A549 treated with AZD9567 at 1 μM for 4 hours (cell line): ENCODE results near the gene ZNF695. TPM values are rescaled to one million over a fixed set of nuclear protein-coding genes. Genes with fewer than 3 reads are reported as not detected.

Source experiments
- total RNA-seq: library from RNA; stranded (reverse); fragments of 200-300 nt; extraction: Qiagen RNA extraction; gene quantifications from 5 replicates; pipeline ENCODE4 v1.2.3, GENCODE V29; 2022; ENCODE audit not compliant: insufficient read depth

Gene ZNF695
- 2.7 to 7.0 TPM (median 3.1 TPM) in 5 replicates for total RNA-seq

GRCh38 chr1:247007511-247008405, at the start of gene ZNF695:
TSS of gene ZNF695 (minus strand) at chr1:247008057. CDS start at chr1:247007908, 149 bp downstream.

Other genes with a start within 250 kb of the ZNF695 start
- gene AHCTF1, start 76.1 kb downstream of the ZNF695 start, total RNA-seq, result 28.1 to 43.0 TPM (median 30.7 TPM) in 5 replicates
- 3.3 to 4.4 TPM (median 3.6 TPM) in 5 replicates for gene ZNF670, start 70.8 kb upstream of the ZNF695 start, total RNA-seq
- 3.3 to 5.0 TPM (median 4.0 TPM) in 5 replicates for gene ZNF669, start 96.3 kb upstream of the ZNF695 start, total RNA-seq
- 4.8 to 7.0 TPM (median 4.9 TPM) in 5 replicates for gene ZNF124, start 164.0 kb upstream of the ZNF695 start, total RNA-seq
- not detected in 5 replicates for gene VN1R5, start 248.0 kb upstream of the ZNF695 start, total RNA-seq